K562 (cell line): ENCODE measurements around the gene BHMT2. TPM values are rescaled to one million over a fixed set of nuclear protein-coding genes. Genes with fewer than 3 reads are reported as not detected.

Source experiments
- ATAC-seq: fragments of 200-7000 bp; cut with Tn5 transposase; 3 replicates; pipeline ENCODE4 v1.9.1; 2020; ENCODE audit warnings: moderate library complexity
- BruUV-seq: library from RNA; stranded (reverse); fragments of 400-500 nt; replicated peaks from 2 replicates; lab custom pipeline; 2021; lab: Mats Ljungman, UMichigan
- CTCF ChIA-PET: fragments of 300-600 bp; formaldehyde crosslinking; extraction: SDS; loops from one replicate; lab custom pipeline; 2021; ENCODE audit warnings: low intra/inter-chr PET ratio; lab: Yijun Ruan, JAX
- POLR2A ChIA-PET: fragments of 300-600, 350-650 bp; sonication (Branson Sonifier 250); formaldehyde crosslinking; extraction: SDS; loops from one replicate; lab custom pipeline; 2021; ENCODE audit warnings: antibody characterized with exemption, inconsistent platforms; lab: Yijun Ruan, JAX
- DNase-seq, 4 experiments: peaks; one replicate each; pipeline versions ENCODE4 v3.0.0 to v3.0.0-alpha.2; 2011 to 2018; ENCODE audit warnings: low spot score in 3 of 4, mixed read lengths in 3 of 4; ENCODE audit errors: extremely low read depth in 1 of 4
- FAIRE-seq: peaks from 2 replicates; lab custom pipeline; 2011; peaks lifted over from hg19 to GRCh38; lab: Jason Lieb, UNC
- H2AFZ ChIP-seq: 2 replicates; pipeline ENCODE4 v1.6.0; 2011; ENCODE audit warnings: low read depth, low read length, control low read depth, inconsistent platforms
- H3K27ac ChIP-seq: fragments of 200-600 bp; 3 replicates; pipeline ENCODE4 v1.8.0; 2011; ENCODE audit warnings: low read depth, mild to moderate bottlenecking, control low read depth, inconsistent platforms, low read length, moderate library complexity, mixed read lengths; ENCODE audit errors: extremely low read depth
- H3K27me3 ChIP-seq, 2 experiments: fragments of 300-600 bp in 1 of 2; 2 replicates in 1 of 2; 3 replicates in 1 of 2; pipeline versions ENCODE4 v1.6.0 to v1.8.0; 2011; ENCODE audit warnings: inconsistent platforms in 2 of 2, low read length in 2 of 2, mild to moderate bottlenecking in 1 of 2, mixed read lengths in 1 of 2, moderate library complexity in 1 of 2; ENCODE audit not compliant: control insufficient read depth in 2 of 2, insufficient read depth in 2 of 2
- H3K36me3 ChIP-seq: fragments of 300-600 bp; 3 replicates; pipeline ENCODE4 v1.8.0; 2011; ENCODE audit warnings: mild to moderate bottlenecking, low read length, inconsistent platforms; ENCODE audit not compliant: control insufficient read depth, insufficient read depth
- H3K4me1 ChIP-seq, 2 experiments: fragments of 200-600 bp in 1 of 2; replicated peaks in 1 of 2; 2 replicates in 1 of 2; 3 replicates in 1 of 2; pipeline versions ENCODE4 v1.5.1 to v1.8.0; 2011; ENCODE audit warnings: inconsistent platforms in 2 of 2, low read length in 2 of 2, mild to moderate bottlenecking in 1 of 2, mixed read lengths in 1 of 2, moderate library complexity in 1 of 2; ENCODE audit not compliant: control insufficient read depth in 2 of 2, insufficient read depth in 2 of 2
- H3K4me2 ChIP-seq: 2 replicates; pipeline ENCODE4 v1.6.1; 2011; ENCODE audit warnings: low read length, control low read depth, inconsistent platforms, mixed read lengths; ENCODE audit not compliant: insufficient read depth
- H3K4me3 ChIP-seq: fragments of 200-600 bp; sonication (generic), shearing (Covaris generic); 2 replicates; pipeline ENCODE4 v1.5.1; 2016; ENCODE audit warnings: control low read depth, inconsistent platforms
- H3K79me2 ChIP-seq: fragments of 200-600 bp; 3 replicates; pipeline ENCODE4 v1.8.0; 2011; ENCODE audit warnings: low read length, inconsistent platforms; ENCODE audit not compliant: control insufficient read depth, insufficient read depth
- H3K9ac ChIP-seq, 2 experiments: 2 replicates each; pipeline versions ENCODE4 v1.6.0 to v1.6.1; 2011; ENCODE audit warnings: low read depth in 2 of 2, low read length in 2 of 2, control low read depth in 1 of 2, inconsistent platforms in 1 of 2, mild to moderate bottlenecking in 1 of 2, mixed read lengths in 1 of 2; ENCODE audit not compliant: insufficient read depth in 1 of 2
- H3K9me1 ChIP-seq: one replicate; pipeline ENCODE4 v1.6.0; 2011; ENCODE audit warnings: inconsistent platforms, mild to moderate bottlenecking, low read length, moderate library complexity; ENCODE audit not compliant: control insufficient read depth, insufficient read depth
- H3K9me3 ChIP-seq: replicated peaks from 2 replicates; pipeline ENCODE4 v1.5.1; 2011; ENCODE audit warnings: low read depth, low read length, inconsistent platforms; ENCODE audit not compliant: control insufficient read depth, insufficient read depth
- H4K20me1 ChIP-seq: replicated peaks from 2 replicates; pipeline ENCODE4 v1.6.1; 2011; ENCODE audit warnings: low read length, inconsistent platforms, mixed read lengths; ENCODE audit not compliant: control insufficient read depth, insufficient read depth
- BCOR ChIP-seq: fragments of 450-650 bp; IDR thresholded peaks from 2 replicates; pipeline ENCODE4 v1.6.1; 2016
- EZH2 ChIP-seq: IDR thresholded peaks from 2 replicates; pipeline ENCODE4 v1.6.1; 2012; ENCODE audit warnings: low read depth, mild to moderate bottlenecking, inconsistent platforms, low read length, borderline replicate concordance
- HNRNPLL ChIP-seq: fragments of 200-400 bp; formaldehyde crosslinking; IDR thresholded peaks from 2 replicates; pipeline ENCODE4 v1.6.1; 2017; ENCODE audit warnings: low read length, low read depth, mild to moderate bottlenecking; ENCODE audit not compliant: poor library complexity, severe bottlenecking
- NR2C1 ChIP-seq, 2 experiments: fragments of 450-650 bp; IDR thresholded peaks; 2 replicates each; pipeline ENCODE4 v1.6.1; 2017; ENCODE audit warnings: mild to moderate bottlenecking in 2 of 2, antibody characterized with exemption in 1 of 2, inconsistent platforms in 1 of 2, missing compliant biosample characterization in 1 of 2, missing genetic modification characterization in 1 of 2
- PTRF ChIP-seq: fragments of 450-650 bp; IDR thresholded peaks from 2 replicates; pipeline ENCODE4 v1.6.1; 2016; ENCODE audit warnings: mild to moderate bottlenecking, missing genetic modification characterization, missing compliant biosample characterization
- PTTG1 ChIP-seq: fragments of 450-650 bp; IDR thresholded peaks from 2 replicates; pipeline ENCODE4 v1.6.1; 2016; ENCODE audit warnings: low read depth, mild to moderate bottlenecking, missing genetic modification characterization, missing compliant biosample characterization
- SLC30A9 ChIP-seq: fragments of 250-450 bp; sonication (Bioruptor Pico); IDR thresholded peaks from 2 replicates; pipeline ENCODE4 v1.8.0; 2022; ENCODE audit warnings: mild to moderate bottlenecking, moderate library complexity
- STAT6 ChIP-seq: sonication (generic); formaldehyde crosslinking; IDR thresholded peaks from 2 replicates; pipeline ENCODE4 v1.8.1; 2023; ENCODE audit warnings: mild to moderate bottlenecking, missing genetic modification reagents
- U2AF2 ChIP-seq: fragments of 200-400 bp; formaldehyde crosslinking; optimal IDR thresholded peaks from 2 replicates; pipeline ENCODE3; 2017; ENCODE audit warnings: low read depth, mild to moderate bottlenecking, low read length
- ZNF124 ChIP-seq: sonication (generic); formaldehyde crosslinking; IDR thresholded peaks from 2 replicates; pipeline ENCODE4 v1.8.1; 2022; ENCODE audit warnings: missing genetic modification reagents
- ZNF583 ChIP-seq: fragments of 250-450 bp; sonication (Bioruptor Pico); IDR thresholded peaks from 2 replicates; pipeline ENCODE4 v1.4.0; 2020
- WGBS: fragments of 100-300 bp; shearing (Covaris generic); methylation state at CpG from one replicate; pipeline ENCODE4 v1.1.6; 2016; ENCODE audit warnings: low coverage, mixed read lengths; ENCODE audit not compliant: insufficient coverage; ENCODE audit errors: missing lambda C conversion rate; 5-methylcytosine and 5-hydroxymethylcytosine counted together
- in situ Hi-C: fragments of 300-500 bp; cut with MboI; formaldehyde crosslinking; loops from 4 replicates; pipeline ENCODE4 v1.15.0; 2018; ENCODE audit warnings: inconsistent platforms, mixed read lengths
- intact Hi-C: fragments of 100-400 bp; cut with micrococcal nuclease; formaldehyde crosslinking; loops from 2 replicates; pipeline ENCODE4 v1.14.2; 2022
- polyA plus RNA-seq, 8 experiments: library from polyadenylated mRNA; depleted of rRNA in 4 of 8; stranded (reverse) in 5 of 8; unstranded in 3 of 8; fragments of >200 nt; fragmentation: Nextera tagmentation in 2 of 8; fragmentation: Illumina TruSeq in 1 of 8; extraction: Ambion mirVana in 2 of 8; extraction: Trizol in 1 of 8; gene quantifications; 2 replicates each; pipeline versions ENCODE4 v1.2.1 to v1.2.3, GENCODE V29; 2011 to 2014; ENCODE audit warnings: inconsistent platforms in 1 of 8, missing spikeins in 1 of 8
- total RNA-seq, 7 experiments: library from RNA; depleted of rRNA in 6 of 7; stranded (reverse); fragments of >200 nt in 6 of 7; fragmentation: Illumina TruSeq in 2 of 7; extraction: Trizol in 2 of 7; gene quantifications; 2 replicates each; pipeline versions ENCODE4 v1.2.1 to v1.2.3, GENCODE V29; 2011 to 2021; ENCODE audit warnings: low replicate concordance in 1 of 7
- TF ChIP-seq, protein P1 (sequence below): fragments of 450-650 bp; IDR thresholded peaks from 2 replicates; pipeline ENCODE4 v1.6.1; 2018; ENCODE audit not compliant: partially characterized antibody
- TF ChIP-seq, protein P2 (sequence below): IDR thresholded peaks from 2 replicates; pipeline ENCODE4 v1.6.1; 2012; ENCODE audit warnings: low read depth, low read length, improper control_type of control experiment, borderline replicate concordance
- TF ChIP-seq, protein P3 (sequence below): fragments of 250-450 bp; sonication (Bioruptor Pico); IDR thresholded peaks from 2 replicates; pipeline ENCODE4 v1.8.0; 2021; ENCODE audit warnings: moderate library complexity, mild to moderate bottlenecking, inconsistent platforms

BHMT2 gene
- total and polyA plus RNA-seq, 9 of the 15 experiments (the other 6 are each of a cell fraction or from before 2014, with no cell fraction given) = not detected

GRCh38 chr5:79059674-79060073 lies 9.9 kb upstream of the BHMT2 start:
- CTCF ChIA-PET = no interaction called here
- FAIRE-seq (no peak), ATAC-seq (no peak)
- TF ChIP-seq, protein P1, sequence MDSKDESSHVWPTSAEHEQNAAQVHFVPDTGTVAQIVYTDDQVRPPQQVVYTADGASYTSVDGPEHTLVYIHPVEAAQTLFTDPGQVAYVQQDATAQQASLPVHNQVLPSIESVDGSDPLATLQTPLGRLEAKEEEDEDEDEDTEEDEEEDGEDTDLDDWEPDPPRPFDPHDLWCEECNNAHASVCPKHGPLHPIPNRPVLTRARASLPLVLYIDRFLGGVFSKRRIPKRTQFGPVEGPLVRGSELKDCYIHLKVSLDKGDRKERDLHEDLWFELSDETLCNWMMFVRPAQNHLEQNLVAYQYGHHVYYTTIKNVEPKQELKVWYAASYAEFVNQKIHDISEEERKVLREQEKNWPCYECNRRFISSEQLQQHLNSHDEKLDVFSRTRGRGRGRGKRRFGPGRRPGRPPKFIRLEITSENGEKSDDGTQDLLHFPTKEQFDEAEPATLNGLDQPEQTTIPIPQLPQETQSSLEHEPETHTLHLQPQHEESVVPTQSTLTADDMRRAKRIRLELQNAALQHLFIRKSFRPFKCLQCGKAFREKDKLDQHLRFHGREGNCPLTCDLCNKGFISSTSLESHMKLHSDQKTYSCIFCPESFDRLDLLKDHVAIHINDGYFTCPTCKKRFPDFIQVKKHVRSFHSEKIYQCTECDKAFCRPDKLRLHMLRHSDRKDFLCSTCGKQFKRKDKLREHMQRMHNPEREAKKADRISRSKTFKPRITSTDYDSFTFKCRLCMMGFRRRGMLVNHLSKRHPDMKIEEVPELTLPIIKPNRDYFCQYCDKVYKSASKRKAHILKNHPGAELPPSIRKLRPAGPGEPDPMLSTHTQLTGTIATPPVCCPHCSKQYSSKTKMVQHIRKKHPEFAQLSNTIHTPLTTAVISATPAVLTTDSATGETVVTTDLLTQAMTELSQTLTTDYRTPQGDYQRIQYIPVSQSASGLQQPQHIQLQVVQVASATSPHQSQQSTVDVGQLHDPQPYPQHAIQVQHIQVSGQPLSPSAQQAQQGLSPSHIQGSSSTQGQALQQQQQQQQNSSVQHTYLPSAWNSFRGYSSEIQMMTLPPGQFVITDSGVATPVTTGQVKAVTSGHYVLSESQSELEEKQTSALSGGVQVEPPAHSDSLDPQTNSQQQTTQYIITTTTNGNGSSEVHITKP = no peak
- TF ChIP-seq, protein P2, sequence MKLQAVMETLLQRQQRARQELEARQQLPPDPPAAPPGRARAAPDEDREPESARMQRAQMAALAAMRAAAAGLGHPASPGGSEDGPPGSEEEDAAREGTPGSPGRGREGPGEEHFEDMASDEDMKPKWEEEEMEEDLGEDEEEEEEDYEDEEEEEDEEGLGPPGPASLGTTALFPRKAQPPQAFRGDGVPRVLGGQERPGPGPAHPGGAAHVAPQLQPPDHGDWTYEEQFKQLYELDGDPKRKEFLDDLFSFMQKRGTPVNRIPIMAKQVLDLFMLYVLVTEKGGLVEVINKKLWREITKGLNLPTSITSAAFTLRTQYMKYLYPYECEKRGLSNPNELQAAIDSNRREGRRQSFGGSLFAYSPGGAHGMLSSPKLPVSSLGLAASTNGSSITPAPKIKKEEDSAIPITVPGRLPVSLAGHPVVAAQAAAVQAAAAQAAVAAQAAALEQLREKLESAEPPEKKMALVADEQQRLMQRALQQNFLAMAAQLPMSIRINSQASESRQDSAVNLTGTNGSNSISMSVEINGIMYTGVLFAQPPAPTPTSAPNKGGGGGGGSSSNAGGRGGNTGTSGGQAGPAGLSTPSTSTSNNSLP = no peak
- TF ChIP-seq STAT6 (CRISPR knock-in tag) (no peak), ZNF583 (CRISPR knock-in tag) (no peak), BCOR (no peak), EZH2 (no peak), PTTG1 (no peak), PTRF (no peak), NR2C1 (IDR thresholded peaks at IDR 0.05) (no peak), NR2C1 (tag; IDR thresholded peaks at IDR 0.05) (no peak), SLC30A9 (CRISPR knock-in tag) (no peak), ZNF124 (no peak), U2AF2 (no peak), HNRNPLL (no peak)
- TF ChIP-seq, protein P3, sequence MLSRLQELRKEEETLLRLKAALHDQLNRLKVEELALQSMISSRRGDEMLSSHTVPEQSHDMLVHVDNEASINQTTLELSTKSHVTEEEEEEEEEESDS (CRISPR knock-in tag) = no peak

More at GRCh38 chr5:79059674-79060073, 9.9 kb upstream of the BHMT2 start:
- no peaks in the 10 kb centered on the region for H3K4me1 ChIP-seq
- H3K27me3 ChIP-seq = peaks cover 0 to 19% of the 10 kb centered on the region in 2 experiments; a peak in 3 of 5 replicates
- no TSS peak for BruUV-seq
- no peak for DNase-seq
- H3K9me1 ChIP-seq = no peaks in the 10 kb centered on the region
- intact Hi-C loops = no loop called here
- no peak overlapping the region for H3K9ac ChIP-seq
- H3K27ac ChIP-seq = no peak overlapping the region
- POLR2A ChIA-PET = no interaction called here
- H4K20me1 ChIP-seq = no peaks in the 10 kb centered on the region
- H2AFZ ChIP-seq = no peak overlapping the region
- H3K4me3 ChIP-seq = no peak overlapping the region
- H3K36me3 ChIP-seq = no peaks in the 10 kb centered on the region
- 1% methylated on average over 4 of the region's 4 CpGs for WGBS
- no peaks in the 10 kb centered on the region for H3K79me2 ChIP-seq
- no peaks in the 10 kb centered on the region for H3K9me3 ChIP-seq
- in situ Hi-C loops = no loop called here
- H3K4me2 ChIP-seq = no peak overlapping the region
